ENCODE results near the gene APLF. TPM values are rescaled to one million over a fixed set of nuclear protein-coding genes. Genes with fewer than 3 reads are reported as not detected.

Gene APLF
- total and polyA plus RNA-seq, 7 donors, result 0.52 to 4.3 (median 2.8) TPM

DNA sequence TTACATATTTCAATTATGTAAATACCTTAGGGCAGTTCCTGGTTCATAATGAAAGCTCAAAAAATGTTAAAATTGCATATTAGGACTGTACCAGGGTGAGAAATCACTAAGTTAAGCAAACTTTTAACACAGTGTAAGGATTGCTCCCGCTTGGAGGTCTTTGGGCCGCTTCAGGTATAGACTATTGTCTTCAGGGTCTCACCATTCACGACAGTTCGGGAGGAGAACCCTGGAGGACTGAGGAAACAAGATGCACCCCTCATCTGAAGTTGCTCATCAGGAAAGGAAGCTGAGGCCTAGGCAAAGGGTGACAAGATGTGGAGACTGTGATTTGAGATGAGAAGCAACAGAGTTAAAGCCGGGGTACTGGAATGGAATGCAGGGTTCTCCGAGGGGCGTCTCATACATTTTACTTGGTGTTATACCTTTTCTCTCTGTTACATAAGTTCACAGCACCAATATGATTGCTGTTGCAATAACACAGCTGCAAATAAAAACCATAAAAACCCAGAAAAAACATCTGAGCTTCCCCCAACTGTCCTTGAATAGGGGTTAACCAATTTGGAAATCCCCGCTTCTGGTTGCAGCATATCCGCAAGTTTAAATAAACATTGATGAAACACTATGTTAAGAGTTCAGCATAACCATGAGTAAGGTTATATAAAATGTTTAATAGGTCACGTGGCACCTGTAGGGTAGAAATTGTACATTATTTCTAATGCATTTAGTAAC lies 40.4 kb upstream of the APLF start:
- no peak overlapping the region for H3K27ac ChIP-seq
- H3K36me3 ChIP-seq (ENCODE audit: insufficient read depth in 1 of 2, low read depth in 1 of 2), result no peaks in the 10 kb centered on the region
- no peaks in the 10 kb centered on the region for H3K4me1 ChIP-seq
- TF ChIP-seq, protein P1, sequence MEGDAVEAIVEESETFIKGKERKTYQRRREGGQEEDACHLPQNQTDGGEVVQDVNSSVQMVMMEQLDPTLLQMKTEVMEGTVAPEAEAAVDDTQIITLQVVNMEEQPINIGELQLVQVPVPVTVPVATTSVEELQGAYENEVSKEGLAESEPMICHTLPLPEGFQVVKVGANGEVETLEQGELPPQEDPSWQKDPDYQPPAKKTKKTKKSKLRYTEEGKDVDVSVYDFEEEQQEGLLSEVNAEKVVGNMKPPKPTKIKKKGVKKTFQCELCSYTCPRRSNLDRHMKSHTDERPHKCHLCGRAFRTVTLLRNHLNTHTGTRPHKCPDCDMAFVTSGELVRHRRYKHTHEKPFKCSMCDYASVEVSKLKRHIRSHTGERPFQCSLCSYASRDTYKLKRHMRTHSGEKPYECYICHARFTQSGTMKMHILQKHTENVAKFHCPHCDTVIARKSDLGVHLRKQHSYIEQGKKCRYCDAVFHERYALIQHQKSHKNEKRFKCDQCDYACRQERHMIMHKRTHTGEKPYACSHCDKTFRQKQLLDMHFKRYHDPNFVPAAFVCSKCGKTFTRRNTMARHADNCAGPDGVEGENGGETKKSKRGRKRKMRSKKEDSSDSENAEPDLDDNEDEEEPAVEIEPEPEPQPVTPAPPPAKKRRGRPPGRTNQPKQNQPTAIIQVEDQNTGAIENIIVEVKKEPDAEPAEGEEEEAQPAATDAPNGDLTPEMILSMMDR (IDR thresholded peaks at IDR 0.05), result no peak
- no peak for ATAC-seq
- DNase-seq, result no peak
- peaks cover 0 to 2% (median 0%) of the 10 kb centered on the region in 3 donors for H3K27me3 ChIP-seq (ENCODE audit: insufficient read depth in 3 of 3, low read length in 2 of 3)
- 80 to 83% (median 82%) methylated on average over 10 of the region's 10 CpGs for WGBS, 3 donors
- H3K4me3 ChIP-seq, result no peak overlapping the region
- no peaks in the 10 kb centered on the region for H3K9me3 ChIP-seq
- intact Hi-C loops (cut with DNase I), result no loop called here

DNA sequence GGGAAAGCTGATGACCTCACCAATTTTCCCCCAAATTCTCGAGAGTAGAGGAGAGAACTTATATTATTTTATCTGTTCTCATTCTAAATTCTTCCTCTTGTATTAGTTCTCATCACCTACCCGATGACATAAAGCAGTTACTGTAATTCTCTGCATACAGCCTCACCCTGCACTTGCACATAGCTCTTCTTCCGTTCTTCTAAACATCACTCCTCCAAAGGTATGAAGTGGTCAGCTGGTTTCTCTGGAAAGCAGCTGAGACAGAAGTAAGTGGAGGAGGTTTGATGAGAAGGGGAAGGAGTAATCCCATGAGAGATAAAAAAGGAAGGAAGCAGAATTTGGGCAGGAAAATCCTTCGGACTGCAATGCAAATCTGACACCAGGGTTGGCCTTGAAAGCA lies 39.3 kb upstream of the APLF start:
- intact Hi-C loops (cut with DNase I), result no loop called here
- ATAC-seq (no peak), DNase-seq (no peak)
- Histone ChIP-seq H3K9me3 (no peaks in the 10 kb centered on the region), H3K4me1 (no peaks in the 10 kb centered on the region), H3K27ac (no peak overlapping the region), H3K4me3 (no peak overlapping the region), H3K27me3 (ENCODE audit: insufficient read depth in 3 of 3, low read length in 2 of 3) (peaks cover 0 to 1% (median 0%) of the 10 kb centered on the region in 3 donors), H3K36me3 (ENCODE audit: insufficient read depth in 1 of 2, low read depth in 1 of 2) (no peaks in the 10 kb centered on the region)
- WGBS, 3 donors, result 50 to 60% (median 57%) methylated on average over 4 of the region's 4 CpGs
- TF ChIP-seq, protein P1 (IDR thresholded peaks at IDR 0.05), result no peak

DNA sequence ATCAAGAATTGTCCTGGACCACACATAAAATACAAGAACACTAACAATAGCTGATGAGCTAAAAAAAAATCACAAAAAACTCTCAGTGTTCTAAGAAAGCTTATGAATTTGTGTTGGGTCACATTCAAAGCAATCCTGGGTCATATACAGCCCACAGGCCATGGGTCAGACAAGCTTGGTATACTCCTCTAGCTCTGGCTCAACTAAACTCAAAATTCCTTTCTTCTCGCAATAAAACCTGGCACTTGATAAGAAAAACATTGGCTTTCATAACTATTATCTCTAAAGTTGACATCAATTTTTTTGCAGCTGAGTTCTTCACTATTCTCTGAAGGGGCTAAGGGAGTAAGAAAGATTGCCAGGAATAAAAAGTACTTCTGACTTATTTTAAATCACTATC lies 38.6 kb upstream of the APLF start:
- TF ChIP-seq, protein P1 (IDR thresholded peaks at IDR 0.05), result no peak
- no peaks in the 10 kb centered on the region for H3K4me1 ChIP-seq
- no peaks in the 10 kb centered on the region for H3K27me3 ChIP-seq (ENCODE audit: insufficient read depth in 3 of 3, low read length in 2 of 3)
- ATAC-seq (no peak), DNase-seq (no peak)
- no peak overlapping the region for H3K27ac ChIP-seq
- intact Hi-C loops (cut with DNase I), result no loop called here
- H3K36me3 ChIP-seq (ENCODE audit: insufficient read depth in 1 of 2, low read depth in 1 of 2), result no peaks in the 10 kb centered on the region
- 50 to 71% (median 68%) methylated on average over 1 of the region's 1 CpG for WGBS, 3 donors
- H3K9me3 ChIP-seq, result no peaks in the 10 kb centered on the region
- H3K4me3 ChIP-seq, result no peak overlapping the region

DNA sequence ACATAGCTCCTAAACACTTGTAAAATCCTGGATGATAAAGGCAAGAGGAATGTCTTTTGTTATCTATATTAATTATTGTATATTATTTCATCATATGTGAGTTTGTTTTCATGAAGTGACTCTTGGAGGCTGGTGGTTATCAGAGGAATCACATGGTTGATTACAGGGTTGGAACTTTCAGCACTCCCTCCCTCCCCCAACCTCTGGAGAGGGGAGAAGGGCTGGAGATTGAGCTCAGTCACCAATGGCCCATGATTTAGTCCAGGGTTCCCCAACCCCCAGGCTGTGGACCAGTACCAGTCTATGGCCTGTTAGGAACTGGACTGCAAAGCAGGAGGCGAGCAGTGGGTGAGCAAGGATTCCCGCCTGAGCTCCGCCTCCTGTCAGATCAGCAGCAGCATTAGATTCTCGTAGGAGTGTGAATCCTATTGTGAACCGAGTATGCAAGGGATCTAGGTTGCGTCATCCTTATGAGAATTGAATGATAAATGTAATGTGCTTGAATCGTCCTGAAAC lies 38.0 kb upstream of the APLF start:
- 73 to 77% (median 76%) methylated on average over 7 of the region's 7 CpGs for WGBS, 3 donors
- H3K27ac ChIP-seq, result no peak overlapping the region
- no peaks in the 10 kb centered on the region for H3K27me3 ChIP-seq (ENCODE audit: insufficient read depth in 3 of 3, low read length in 2 of 3)
- no peaks in the 10 kb centered on the region for H3K4me1 ChIP-seq
- H3K4me3 ChIP-seq, result no peak overlapping the region
- intact Hi-C loops (cut with DNase I), result no loop called here
- TF ChIP-seq, protein P1 (IDR thresholded peaks at IDR 0.05), result no peak
- H3K36me3 ChIP-seq (ENCODE audit: insufficient read depth in 1 of 2, low read depth in 1 of 2), result no peaks in the 10 kb centered on the region
- DNase-seq, result no peak
- no peak for ATAC-seq
- H3K9me3 ChIP-seq, result no peaks in the 10 kb centered on the region

Measured in psoas muscle (tissue), 8 donors.